Muscle layer of duodenum (tissue), 2 donors: ENCODE measurements around the gene FGL2.

ENCODE experiments used
- H3K27ac ChIP-seq: one replicate; pipeline ENCODE4 v1.7.0; 2013; ENCODE audit warnings: mild to moderate bottlenecking, low read length
- H3K27me3 ChIP-seq: one replicate; pipeline ENCODE4 v1.7.0; 2013; ENCODE audit warnings: low read depth, mild to moderate bottlenecking, control low read depth, low read length
- H3K36me3 ChIP-seq, 2 donors: one replicate each; pipeline ENCODE4 v1.7.0; 2013; ENCODE audit warnings: low read length in 2 of 2, control low read depth in 1 of 2, mild to moderate bottlenecking in 1 of 2; ENCODE audit not compliant: insufficient read depth in 2 of 2, control insufficient read depth in 1 of 2
- H3K4me1 ChIP-seq, 2 donors: one replicate each; pipeline ENCODE4 v1.7.0; 2013; ENCODE audit warnings: low read length in 2 of 2, mild to moderate bottlenecking in 2 of 2, control low read depth in 1 of 2, moderate library complexity in 1 of 2; ENCODE audit not compliant: insufficient read depth in 2 of 2, control insufficient read depth in 1 of 2
- H3K4me3 ChIP-seq, 2 donors: one replicate each; pipeline ENCODE4 v1.7.0; 2013; ENCODE audit warnings: low read length in 2 of 2, low read depth in 1 of 2, mild to moderate bottlenecking in 1 of 2
- H3K9me3 ChIP-seq, 2 donors: one replicate each; pipeline ENCODE4 v1.7.0; 2013; ENCODE audit warnings: low read length in 2 of 2, control low read depth in 1 of 2, mild to moderate bottlenecking in 1 of 2; ENCODE audit not compliant: control insufficient read depth in 1 of 2
- donor health status: healthy.

Gene FGL2

DNA sequence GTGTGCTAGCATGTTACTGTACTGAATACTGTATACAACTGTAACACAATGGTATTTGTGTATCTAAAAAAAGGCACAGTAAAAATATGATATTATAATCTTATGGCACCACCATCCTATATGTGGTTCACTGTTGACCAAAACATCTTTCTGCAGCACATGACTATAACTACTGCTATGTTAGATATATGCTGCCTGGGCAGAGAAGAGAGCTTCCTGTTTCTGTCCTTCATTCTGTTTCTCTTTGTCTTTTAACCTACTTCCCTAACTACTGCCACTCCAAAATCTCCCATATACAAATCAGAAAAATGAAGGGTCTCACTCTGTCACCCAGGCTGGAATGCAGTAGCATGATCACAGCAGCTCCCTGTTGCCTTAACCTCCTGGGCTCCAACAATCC lies 8.8 kb upstream of the FGL2 start:
- Histone ChIP-seq H3K9me3 (peaks cover 0 to 8% of the 10 kb centered on the region in 2 donors), H3K27ac (no peak overlapping the region), H3K27me3 (no peaks in the 10 kb centered on the region), H3K36me3 (no peaks in the 10 kb centered on the region), H3K4me3 (no peak overlapping the region), H3K4me1 (no peaks in the 10 kb centered on the region)

GRCh38 chr7:77205706-77206105 lies 6.1 kb upstream of the FGL2 start:
- Histone ChIP-seq H3K27ac (no peak overlapping the region), H3K9me3 (peaks cover 0 to 8% of the 10 kb centered on the region in 2 donors), H3K36me3 (no peaks in the 10 kb centered on the region), H3K27me3 (no peaks in the 10 kb centered on the region), H3K4me1 (no peaks in the 10 kb centered on the region), H3K4me3 (no peak overlapping the region)

DNA sequence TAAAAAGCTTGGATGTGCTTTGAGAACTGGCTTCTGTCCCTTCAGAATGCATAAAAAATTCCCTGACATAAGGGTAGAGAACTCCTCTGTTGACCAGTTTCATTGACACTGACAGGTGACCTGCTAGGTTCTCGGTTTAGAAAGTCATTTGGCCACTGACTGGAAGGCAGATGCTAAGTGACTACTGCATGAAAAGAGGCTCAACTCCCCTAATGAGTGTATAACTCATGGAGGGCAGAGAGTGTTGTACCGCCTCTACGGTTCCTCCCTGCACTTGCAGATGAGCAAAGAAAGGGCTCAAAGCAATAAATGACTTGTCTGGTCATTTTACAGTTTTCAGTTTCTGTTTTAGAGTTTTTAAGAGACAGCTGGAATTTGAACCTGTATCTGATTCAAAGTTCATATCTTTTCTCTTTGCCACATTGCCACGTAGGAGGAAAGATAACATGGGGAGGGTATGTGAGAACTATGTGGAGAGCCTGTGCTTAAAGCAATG lies 2.9 kb upstream of the FGL2 start:
- H3K27ac ChIP-seq, result no peak overlapping the region

DNA sequence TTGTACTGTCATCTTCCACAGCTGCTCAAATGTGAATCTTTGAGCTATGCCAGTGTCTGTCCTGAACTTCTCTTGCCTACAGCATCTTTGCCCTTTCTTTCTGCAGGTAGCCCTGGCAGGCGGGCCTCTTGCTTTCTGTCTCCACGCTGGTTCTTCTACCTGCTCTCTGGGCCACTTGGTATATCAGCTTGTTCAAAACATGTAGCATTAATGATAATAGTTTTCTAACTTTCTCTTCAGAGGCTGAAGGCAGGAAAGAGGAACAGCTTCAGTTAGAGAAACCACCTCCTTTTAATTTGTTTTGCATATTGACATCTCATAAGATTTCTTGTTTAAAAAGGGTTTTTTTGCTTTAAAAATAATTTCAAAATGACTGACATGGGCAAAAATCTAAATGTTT lies 923 bp upstream of the FGL2 start:
- Histone ChIP-seq H3K4me1 (peaks cover 0 to 9% of the 10 kb centered on the region in 2 donors), H3K36me3 (peaks cover 0 to 3% of the 10 kb centered on the region in 2 donors), H3K4me3 (peak overlapping the region; percentile 89 to 90), H3K27ac (peak overlapping the region; percentile 93), H3K9me3 (no peaks in the 10 kb centered on the region), H3K27me3 (no peaks in the 10 kb centered on the region)

More for the DNA sequence above, 2.9 kb upstream of the FGL2 start:
- Histone ChIP-seq H3K36me3 (no peaks in the 10 kb centered on the region), H3K4me1 (no peaks in the 10 kb centered on the region), H3K9me3 (no peaks in the 10 kb centered on the region), H3K27me3 (no peaks in the 10 kb centered on the region), H3K4me3 (no peak overlapping the region)

GRCh38 chr7:77197141-77197540 lies 2.5 kb downstream of the FGL2 start:
- H3K27me3 ChIP-seq, result no peaks in the 10 kb centered on the region
- H3K27ac ChIP-seq, result peak overlapping the region; percentile 93
- peak overlapping the region; percentile 89 to 90 for H3K4me3 ChIP-seq
- H3K4me1 ChIP-seq, result peaks cover 0 to 9% of the 10 kb centered on the region in 2 donors
- peaks cover 0 to 3% of the 10 kb centered on the region in 2 donors for H3K36me3 ChIP-seq
- H3K9me3 ChIP-seq, result no peaks in the 10 kb centered on the region

GRCh38 chr7:77188731-77189437 lies 10.7 kb downstream of the FGL2 start:
- Histone ChIP-seq H3K4me1 (peaks cover 3 to 16% of the 10 kb centered on the region in 2 donors), H3K4me3 (no peak overlapping the region), H3K9me3 (no peaks in the 10 kb centered on the region), H3K27ac (no peak overlapping the region), H3K36me3 (no peaks in the 10 kb centered on the region), H3K27me3 (no peaks in the 10 kb centered on the region)

- H3K27me3 ChIP-seq, result no peaks in the 10 kb centered on the region
- peaks cover 3 to 19% of the 10 kb centered on the region in 2 donors for H3K4me1 ChIP-seq
- no peak overlapping the region for H3K27ac ChIP-seq
Observed at GRCh38 chr7:77185866-77186265, 13.8 kb downstream of the FGL2 start.

DNA sequence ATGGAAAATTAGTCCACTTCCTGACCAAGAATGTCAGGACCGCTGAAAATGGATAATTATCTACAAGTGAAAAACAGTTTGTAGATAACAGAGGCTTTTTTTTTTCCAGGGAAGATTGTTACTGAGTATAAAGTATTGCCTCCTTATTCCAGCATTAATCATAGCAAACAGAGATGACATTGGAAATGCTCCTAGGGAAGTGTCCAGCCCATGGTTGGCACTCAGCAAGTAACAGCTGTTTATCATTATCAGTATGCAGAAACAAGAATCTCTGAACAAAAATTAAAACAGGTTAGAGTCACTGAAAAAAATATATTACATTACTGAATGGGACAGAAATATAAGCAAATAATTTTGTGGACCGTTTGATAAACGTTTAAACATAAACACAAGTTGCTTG lies 14.6 kb downstream of the FGL2 start:
- H3K4me1 ChIP-seq, result peaks cover 3 to 19% of the 10 kb centered on the region in 2 donors
- H3K27me3 ChIP-seq, result no peaks in the 10 kb centered on the region
- no peaks in the 10 kb centered on the region for H3K36me3 ChIP-seq
- no peak overlapping the region for H3K4me3 ChIP-seq
- no peaks in the 10 kb centered on the region for H3K9me3 ChIP-seq
- H3K27ac ChIP-seq, result peak overlapping the region; percentile 28

More at GRCh38 chr7:77185866-77186265, 13.8 kb downstream of the FGL2 start:
- no peak overlapping the region for H3K4me3 ChIP-seq
- no peaks in the 10 kb centered on the region for H3K36me3 ChIP-seq
- no peaks in the 10 kb centered on the region for H3K9me3 ChIP-seq

DNA sequence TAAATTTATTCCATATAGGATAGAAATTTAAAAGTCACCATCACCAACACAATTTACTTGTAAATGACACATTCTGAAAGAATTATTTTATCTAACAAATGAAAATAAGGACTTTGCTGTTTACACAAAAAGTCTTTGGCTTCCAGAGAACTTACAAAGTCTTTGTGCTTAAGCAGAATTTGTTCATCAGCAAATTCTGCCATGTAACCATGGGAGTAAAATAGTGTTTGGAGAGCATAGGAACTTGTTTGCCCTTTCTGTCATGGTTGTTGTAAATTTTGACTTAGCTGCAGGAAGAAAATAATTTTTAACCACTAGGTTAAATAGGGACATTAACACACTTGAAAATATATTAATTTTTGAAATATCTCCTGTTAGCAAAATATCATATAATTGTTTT lies 15.2 kb downstream of the FGL2 start:
- Histone ChIP-seq H3K9me3 (no peaks in the 10 kb centered on the region), H3K27ac (peak overlapping the region; percentile 28), H3K36me3 (no peaks in the 10 kb centered on the region), H3K27me3 (no peaks in the 10 kb centered on the region), H3K4me1 (peaks cover 3 to 19% of the 10 kb centered on the region in 2 donors), H3K4me3 (no peak overlapping the region)

GRCh38 chr7:77182261-77182660 lies 17.4 kb downstream of the FGL2 start:
- Histone ChIP-seq H3K9me3 (no peaks in the 10 kb centered on the region), H3K4me1 (peaks cover 0 to 19% of the 10 kb centered on the region in 2 donors), H3K36me3 (no peaks in the 10 kb centered on the region), H3K27me3 (no peaks in the 10 kb centered on the region), H3K4me3 (no peak overlapping the region), H3K27ac (no peak overlapping the region)

DNA sequence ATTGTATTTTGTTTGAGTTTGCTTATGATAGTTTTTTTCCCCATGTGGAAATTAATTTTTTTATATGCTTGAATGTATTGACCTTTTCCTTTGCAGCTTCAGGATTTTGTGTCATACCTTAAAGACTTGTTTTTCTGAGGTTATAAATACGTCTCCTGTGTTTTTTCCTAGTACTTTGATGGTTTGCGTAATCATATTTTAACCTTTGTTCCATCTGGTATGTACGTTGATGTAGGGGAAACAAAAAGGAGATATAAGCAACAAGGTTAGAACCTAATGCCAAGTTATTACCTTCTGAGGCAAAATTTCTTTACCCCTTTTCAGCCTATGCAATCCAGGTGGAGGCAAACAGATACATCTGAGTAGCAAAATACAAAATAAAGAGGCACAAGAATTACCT lies 17.9 kb downstream of the FGL2 start:
- no peaks in the 10 kb centered on the region for H3K36me3 ChIP-seq
- H3K9me3 ChIP-seq, result no peaks in the 10 kb centered on the region
- H3K4me3 ChIP-seq, result no peak overlapping the region
- H3K4me1 ChIP-seq, result peaks cover 0 to 19% of the 10 kb centered on the region in 2 donors
- H3K27ac ChIP-seq, result no peak overlapping the region
- no peaks in the 10 kb centered on the region for H3K27me3 ChIP-seq
